Stimulated activated CD4-positive, alpha-beta T cell treated with anti-CD3 and anti-CD28 coated beads, Interleukin-12 subunit alpha, Interleukin-12 subunit beta, amount 100 ng/mL, for 4 hours (primary cell): ENCODE measurements around the gene TARBP1.
"Not testable (repeated sequence)": the region's sequence is repeated elsewhere in the genome, so short reads cannot be mapped to it uniquely, and the experiment has no call there.

Source experiments
- DNase-seq: peaks from one replicate; pipeline ENCODE4 v3.0.0-alpha.2; 2020

The TARBP1 gene

DNA sequence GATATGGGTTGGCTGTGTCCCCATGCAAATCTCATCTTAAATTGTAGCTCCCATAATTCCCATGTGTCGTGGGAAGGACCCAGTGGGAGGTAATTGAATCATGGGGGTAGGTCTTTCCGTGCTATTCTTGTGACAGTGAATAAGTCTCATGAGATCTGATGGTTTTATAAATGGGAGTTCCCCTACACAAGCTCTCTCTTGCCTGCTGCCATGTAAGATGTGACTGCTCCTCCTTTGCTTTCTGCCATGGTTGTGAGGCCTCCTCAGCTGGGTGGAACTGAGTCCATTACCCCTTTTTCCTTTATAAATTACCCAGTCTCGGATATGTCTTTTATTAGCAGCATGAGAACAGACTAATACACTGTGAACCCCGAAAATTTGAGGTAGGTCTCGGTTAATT lies 25.3 kb upstream of the TARBP1 start:
- not testable (repeated sequence) for DNase-seq

DNA sequence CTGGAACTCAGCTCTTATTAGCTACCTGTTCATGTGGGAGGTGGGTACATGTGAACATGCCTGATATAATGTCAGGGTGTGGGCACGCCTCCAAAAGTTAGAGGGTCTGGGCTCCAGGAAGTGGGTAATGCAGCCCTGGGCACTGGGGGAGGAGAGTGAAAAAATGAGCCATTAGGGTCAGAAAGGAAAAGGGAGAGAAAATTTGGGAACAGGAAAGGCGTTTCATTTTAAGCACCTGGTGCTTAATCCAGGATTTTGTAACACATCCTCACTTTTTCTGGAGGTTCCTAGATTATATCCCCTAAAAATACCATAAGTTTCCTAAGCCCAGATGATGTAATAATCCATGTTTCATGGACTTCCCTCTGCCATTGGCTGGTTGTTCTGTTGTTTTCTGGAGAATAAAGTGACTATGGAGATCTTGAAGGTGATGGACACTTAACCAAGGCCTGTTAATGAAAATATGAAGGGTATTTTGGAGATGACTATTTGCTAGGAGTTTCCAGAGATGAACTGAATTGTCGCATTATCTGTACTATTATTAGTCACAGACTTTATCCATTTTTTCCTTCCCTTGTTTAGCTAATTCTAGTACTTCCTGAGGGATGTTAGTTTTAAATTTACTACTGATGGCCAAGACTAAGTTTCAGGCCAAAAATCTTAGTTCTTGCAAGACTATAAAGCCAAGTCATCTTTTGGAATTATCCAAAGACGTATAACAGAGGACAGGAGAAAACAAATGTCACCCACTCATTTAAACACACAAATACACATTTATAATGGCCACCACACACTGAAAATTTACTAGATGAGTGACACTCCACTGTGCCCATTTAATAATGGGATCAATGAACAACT lies 24.4 kb upstream of the TARBP1 start:
- no peak for DNase-seq

DNA sequence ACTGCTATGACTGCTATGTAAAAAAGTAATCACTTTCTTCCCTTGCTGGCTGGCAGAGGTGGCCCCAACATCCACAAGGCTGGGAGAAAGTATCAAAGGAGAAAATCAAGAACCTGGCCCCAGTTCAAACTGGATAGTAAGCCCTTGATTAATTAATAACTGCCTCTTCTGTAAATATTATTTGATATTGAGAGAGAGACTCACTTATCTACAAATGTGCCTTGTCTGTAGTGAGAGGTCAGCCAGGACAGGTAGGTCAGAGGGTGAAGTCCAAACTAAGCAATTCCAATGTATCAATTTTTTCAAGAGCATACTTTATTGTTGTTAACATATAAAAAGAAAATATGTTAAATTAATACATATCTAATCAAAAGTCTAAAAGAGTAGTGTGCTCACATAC lies 23.8 kb upstream of the TARBP1 start:
- DNase-seq: no peak

- no peak for DNase-seq
These were observed 21.3 kb upstream of the TARBP1 start for GRCh38 chr1:234500269-234500668.

GRCh38 chr1:234499943-234500245 lies 20.9 kb upstream of the TARBP1 start:
- no peak for DNase-seq

DNA sequence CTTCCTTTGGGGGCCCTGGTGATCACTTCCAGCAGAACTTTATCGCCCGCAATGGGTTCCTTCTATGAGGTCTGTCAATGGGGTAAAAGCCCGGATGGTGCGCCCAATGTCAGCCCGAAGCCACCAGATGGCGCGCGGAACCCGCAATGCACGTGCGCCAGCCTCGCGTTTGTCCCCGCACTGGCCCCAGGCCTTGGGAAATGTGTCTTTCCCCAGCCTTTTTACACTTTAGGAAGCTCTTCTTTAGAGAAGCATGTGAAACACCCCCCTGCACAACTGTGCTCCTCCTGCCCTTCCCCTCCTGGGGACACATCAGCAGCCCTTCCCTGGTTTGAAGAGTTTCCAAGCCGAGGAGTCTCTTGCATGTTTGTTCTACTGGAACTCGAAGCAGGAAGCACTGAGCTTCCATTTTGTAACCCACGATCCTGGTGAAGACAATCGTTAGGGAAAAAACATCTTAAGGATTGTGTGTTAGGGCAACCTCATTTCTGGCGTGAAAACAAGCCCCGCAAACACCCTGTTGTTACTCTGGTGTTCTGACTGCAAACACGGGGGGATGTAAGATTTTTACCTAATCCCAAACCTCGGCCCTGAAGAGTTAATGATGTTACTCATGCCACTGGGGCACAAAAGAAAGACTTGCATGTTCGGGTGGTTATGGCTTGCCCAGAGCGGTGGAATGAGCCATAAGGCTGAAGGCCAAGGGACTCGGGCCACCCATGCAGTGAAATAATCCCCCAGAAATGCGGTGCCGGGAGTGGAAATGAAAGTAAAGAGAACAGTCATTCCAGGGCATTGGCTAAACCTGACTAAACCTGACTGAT lies 20.4 kb upstream of the TARBP1 start:
- peak; percentile 89 for DNase-seq

- no peak for DNase-seq
These were observed 19.6 kb upstream of the TARBP1 start for GRCh38 chr1:234498448-234499118.

- DNase-seq: no peak
These were observed 18.6 kb upstream of the TARBP1 start for GRCh38 chr1:234497589-234497988.

DNA sequence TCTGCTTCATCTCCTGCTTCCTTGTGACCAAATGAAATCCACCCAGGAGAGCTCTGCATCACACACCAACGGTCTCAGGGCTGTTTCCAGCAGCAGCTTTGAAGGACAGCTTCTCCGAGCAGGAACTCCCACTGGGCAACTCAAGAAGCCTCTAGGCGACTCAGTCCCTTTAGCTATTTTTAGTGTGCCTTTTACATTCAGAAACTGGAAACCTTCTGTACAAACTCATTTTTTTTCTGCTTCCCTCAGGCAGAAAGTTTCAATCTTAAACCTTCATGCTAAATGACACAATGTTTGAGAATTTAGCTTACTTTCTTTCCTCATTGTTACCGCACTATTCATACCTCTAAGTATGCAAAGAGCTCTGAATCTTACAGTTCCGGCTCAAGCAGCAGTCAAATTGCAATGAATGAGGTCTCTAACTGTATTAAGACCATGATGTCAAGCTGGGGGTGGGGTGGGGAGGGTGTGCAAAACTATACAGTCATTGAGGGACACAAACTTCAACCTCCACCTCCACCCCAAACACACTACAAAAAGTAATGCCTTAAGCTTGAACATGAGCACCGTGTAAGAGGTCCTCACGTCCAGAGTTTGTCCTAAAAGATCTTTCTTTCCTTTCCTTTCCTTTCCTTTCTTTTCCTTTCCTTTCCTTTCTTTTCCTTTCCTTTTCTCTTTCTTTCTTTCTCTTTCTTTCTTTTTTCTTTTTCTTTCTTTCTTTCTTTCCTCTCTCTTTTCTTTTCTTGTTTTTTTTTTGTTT lies 16.4 kb upstream of the TARBP1 start:
- no peak for DNase-seq

- DNase-seq: no peak
These were observed 15.1 kb upstream of the TARBP1 start for GRCh38 chr1:234494049-234494448.

DNA sequence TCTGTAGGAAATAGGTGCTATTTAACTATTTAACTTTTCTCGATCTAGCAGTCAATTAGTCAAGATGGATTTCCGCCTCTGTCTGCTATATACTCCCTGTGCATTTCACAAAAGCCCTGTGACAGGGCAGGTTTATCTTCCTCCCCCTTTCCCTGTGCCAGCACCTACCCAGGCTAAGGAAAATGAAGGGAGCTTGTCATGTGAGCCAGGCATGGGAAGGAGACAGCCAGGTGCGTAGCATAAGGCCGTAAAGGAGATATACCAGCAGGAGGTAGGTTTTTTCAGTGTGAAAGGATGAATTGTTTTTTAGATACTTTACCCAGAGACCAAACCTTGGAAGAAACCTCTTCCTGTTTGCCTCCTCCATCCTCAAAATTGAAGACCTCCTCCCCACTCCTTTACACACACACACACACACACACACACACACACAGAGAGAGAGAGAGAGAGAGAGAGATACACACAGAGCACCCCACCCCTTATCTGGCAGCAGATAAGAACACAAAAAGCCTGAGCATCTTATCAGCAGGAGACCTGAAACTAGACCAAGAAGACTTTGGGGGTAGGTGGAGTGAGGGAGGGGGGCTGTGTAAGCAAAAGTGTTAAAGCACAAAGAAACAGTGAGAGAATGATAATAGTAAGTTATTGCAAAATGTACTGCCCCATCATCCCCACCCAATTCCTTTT lies 12.0 kb upstream of the TARBP1 start:
- no peak for DNase-seq

DNA sequence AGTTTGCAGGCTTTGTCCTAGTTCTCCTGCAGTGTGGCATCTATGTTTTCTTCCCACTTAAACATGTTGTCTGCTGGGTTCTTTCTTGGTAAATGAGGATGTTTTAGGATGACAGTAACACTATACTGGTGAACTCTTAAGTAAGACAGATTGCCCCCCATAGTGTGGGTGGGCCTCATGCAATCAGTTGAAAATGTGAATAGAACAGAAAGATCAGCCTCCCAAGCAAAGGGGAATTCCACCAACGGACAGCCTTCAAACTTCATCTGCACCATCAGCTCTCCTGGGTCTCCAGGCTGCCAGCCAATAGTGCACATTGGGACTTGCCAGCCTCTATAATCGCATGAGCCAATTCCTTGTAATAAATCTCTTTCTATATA lies 10.7 kb upstream of the TARBP1 start:
- no peak for DNase-seq

GRCh38 chr1:234489007-234489697 lies 10.2 kb upstream of the TARBP1 start:
- no peak for DNase-seq

GRCh38 chr1:234488054-234489006 lies 9.4 kb upstream of the TARBP1 start:
- no peak for DNase-seq

DNA sequence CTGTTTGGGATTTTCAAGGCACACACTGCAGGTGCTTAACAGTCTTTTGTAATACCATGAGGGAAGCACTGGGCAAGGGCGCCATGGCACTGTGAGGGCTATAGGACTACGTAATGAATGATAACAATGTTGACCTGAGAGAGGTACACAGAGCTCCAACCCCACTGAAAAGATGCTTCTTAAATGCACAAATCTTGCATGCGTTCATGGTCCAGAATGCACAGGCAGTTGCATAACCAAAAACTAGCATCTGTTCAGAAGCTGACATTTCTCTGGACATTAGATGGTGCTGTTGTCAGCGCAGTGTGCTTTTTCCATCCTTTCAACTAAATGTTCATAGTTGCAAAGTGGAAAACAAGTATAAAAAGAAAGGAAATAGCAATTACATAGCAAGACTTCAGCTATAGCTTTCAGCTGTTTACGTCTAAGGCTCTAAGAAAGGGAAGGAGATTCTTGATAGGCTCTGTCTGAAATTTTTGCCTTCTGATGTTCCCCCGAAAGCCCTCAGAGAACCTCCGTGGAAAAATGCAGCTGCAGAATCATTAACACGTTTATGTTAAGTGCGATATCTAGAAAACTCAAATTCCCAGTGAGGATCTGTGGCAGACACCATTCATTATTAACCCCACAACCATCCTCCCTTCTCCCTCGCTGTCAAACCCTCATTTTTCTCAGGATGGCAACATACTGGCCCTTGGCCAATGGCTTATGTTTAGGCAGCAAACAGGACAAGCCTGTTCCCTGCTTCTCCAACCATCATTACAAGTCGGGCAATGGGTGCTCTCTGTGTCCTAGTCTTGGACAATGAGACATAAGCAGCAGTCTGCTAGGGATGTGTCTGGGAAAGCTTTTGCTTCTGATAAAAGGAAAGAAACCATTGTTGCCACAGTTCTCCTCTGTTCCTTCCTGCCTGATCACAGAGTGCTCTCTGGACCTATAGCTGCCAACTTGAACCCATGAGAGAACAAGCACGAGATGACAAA lies 8.2 kb upstream of the TARBP1 start:
- no peak for DNase-seq

- no peak for DNase-seq
These were observed 6.2 kb upstream of the TARBP1 start for GRCh38 chr1:234484991-234485739.

DNA sequence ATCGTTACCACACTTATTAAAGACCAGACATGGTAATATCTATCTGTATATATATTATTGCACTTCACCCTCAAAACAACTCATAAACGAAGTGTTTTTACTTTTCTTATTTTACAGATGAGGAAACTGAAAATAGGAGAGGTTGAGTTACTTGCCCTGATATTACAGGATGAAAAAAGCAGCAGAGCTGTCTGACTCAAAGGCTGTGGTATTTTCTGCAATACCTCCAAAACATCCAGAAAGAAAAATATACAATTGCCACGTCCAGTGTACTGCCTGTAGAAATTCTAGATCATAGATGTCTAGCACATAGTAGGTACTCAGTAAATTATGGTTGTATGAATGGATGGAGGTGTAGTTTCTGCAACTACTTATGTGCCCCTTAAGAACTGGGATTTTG lies 5.2 kb upstream of the TARBP1 start:
- no peak for DNase-seq

DNA sequence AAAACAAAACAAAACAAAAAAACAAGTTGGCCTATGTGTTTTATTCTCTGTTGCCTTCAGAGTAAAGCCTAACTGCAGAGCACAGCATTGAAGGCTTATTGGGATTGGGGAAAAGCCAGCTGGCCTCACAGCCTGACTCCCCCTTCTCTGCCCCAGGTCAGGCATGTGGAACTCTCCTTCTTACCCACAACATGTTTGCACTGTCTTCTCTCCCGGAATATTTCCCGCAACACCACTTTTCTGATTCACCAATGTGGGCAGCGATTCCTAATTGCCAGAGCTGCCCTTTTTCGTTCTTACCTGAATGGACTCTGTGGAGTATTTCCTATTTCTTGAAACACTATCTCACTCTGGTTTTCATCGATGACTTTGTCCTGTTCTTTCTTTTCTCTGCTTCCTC lies 2.8 kb upstream of the TARBP1 start:
- DNase-seq: no peak

GRCh38 chr1:234479866-234480265 lies 887 bp upstream of the TARBP1 start:
- DNase-seq: no peak
